GM20000 (cell line): Measurements from ENCODE around the gene NAT9.
A peak's percentile ranks its signal among the peaks of the same experiment; 100 is the strongest.

Experiments used
- DNase-seq: peaks from one replicate; pipeline ENCODE4 v3.0.0; 2012; ENCODE audit warnings: low spot score
- TF ChIP-seq, protein P1 (sequence below): IDR thresholded peaks from 2 replicates; pipeline ENCODE4 v1.5.1; 2012; ENCODE audit warnings: mild to moderate bottlenecking, control low read depth; ENCODE audit errors: extremely low read depth, missing control alignments

NAT9 gene

DNA sequence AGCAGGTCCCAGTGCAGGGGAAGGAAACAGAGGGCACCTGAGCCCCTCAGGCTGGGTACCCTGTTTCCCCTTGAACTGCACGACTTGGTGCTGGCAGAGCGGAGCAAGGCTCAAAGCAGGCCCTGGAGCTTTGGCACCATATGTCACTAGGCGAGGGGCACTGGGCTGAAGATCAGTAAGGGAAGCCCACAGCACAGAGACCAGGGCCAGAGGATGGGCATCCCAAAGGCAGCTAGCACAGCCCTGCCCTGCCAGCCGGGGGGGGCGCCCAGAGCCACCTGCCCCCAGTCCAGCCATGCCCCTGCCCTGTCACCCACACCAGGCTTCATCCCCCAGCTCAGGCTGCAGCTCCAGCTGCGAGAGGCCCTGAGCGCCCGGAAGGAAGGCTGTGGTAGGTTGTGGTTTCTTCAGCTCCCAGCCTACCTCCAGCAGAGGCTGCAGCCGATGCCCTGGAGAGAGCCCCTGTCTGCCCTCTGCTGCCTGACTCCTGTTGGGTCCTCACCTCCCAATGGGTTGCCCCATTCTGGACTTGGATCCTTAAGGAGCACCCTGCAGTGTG, 16.8 kb downstream of the NAT9 start:
- peak; percentile 70 for DNase-seq
- TF ChIP-seq, protein P1, sequence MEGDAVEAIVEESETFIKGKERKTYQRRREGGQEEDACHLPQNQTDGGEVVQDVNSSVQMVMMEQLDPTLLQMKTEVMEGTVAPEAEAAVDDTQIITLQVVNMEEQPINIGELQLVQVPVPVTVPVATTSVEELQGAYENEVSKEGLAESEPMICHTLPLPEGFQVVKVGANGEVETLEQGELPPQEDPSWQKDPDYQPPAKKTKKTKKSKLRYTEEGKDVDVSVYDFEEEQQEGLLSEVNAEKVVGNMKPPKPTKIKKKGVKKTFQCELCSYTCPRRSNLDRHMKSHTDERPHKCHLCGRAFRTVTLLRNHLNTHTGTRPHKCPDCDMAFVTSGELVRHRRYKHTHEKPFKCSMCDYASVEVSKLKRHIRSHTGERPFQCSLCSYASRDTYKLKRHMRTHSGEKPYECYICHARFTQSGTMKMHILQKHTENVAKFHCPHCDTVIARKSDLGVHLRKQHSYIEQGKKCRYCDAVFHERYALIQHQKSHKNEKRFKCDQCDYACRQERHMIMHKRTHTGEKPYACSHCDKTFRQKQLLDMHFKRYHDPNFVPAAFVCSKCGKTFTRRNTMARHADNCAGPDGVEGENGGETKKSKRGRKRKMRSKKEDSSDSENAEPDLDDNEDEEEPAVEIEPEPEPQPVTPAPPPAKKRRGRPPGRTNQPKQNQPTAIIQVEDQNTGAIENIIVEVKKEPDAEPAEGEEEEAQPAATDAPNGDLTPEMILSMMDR: peak; percentile 34

DNA sequence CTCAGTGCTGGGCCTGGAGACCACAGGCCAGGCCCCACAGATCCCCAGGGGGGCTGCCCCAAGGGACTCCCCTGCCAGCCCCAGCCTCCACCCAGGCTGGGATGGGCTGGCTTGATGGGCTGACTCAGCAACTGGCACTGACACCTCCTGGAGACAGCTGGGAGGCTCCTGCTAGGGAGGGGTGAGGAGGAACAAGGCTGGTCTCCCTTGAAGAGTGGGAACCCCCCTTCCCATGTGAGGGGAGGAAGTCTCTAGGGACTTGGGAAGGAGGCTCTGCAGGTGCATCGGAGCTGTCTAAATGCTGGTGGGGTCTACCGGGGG, 17.3 kb downstream of the NAT9 start:
- TF ChIP-seq, protein P1: no peak
- DNase-seq: no peak

DNA sequence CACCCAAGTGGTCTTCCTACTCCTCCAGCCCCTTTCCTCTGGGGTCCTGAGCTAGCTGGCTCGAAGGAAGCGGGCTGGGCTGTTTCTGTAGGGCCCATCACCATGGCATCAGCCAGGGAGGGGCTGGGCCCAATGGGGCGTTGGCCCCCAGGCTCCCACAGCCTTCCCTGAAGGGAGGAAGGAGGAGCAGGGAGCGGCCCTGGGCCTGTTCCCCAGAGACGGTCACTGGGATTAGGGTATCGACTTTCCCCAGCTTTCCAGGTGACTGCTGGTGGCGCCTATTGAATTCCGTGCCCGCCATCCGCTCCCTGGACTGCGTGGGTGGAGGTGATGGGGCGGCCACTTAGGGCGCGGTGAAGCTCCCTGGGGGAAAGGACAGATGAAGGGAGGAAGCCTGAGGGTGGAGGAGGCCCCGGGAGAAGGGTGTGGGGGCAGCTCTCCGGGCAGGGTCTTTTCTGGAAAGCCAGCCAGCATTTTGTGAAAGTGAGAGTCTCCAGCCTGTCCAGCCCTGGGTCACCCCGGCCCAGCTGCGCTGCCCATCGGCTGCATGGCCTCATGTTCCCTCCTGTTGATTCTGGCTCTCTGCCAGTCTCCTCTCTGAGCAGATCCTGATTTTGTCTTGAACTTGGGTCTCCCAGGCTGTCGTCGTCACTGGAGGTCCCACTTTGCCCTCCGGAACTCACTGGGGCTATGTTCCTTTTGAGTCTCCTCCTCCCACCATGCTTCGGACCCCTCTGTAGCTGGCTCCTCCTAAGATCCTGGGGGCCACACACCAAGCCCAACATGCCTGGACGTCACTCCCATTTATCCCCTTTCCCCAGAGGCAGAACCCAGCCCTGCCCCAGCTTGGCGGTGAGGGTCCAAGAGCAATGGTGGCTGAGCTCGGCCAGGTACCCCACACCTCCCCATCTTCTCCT, 18.0 kb downstream of the NAT9 start:
- DNase-seq: no peak

DNA sequence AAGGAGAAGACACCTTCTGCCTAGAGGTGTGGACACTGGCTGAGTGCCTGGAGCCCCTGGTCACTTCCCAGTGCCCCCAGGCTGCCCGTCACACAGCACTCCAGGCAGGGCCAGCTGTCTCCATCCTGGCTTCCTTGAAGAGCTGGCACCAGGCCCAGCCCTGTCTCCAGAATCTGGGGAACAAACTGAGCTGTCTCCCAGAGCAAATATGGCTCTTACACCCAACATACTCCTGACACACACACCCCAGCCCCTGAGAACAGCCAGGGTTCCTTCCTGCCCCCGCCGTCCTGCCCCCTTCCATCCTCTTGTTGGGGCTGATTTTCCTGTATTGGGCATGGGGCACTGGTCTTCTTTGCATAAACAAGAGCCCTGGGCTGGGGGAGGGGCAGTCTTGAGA, 18.6 kb downstream of the NAT9 start:
- TF ChIP-seq, protein P1: no peak
- no peak for DNase-seq

More for the DNA sequence above, 18.0 kb downstream of the NAT9 start:
- TF ChIP-seq, protein P1: no peak

DNA sequence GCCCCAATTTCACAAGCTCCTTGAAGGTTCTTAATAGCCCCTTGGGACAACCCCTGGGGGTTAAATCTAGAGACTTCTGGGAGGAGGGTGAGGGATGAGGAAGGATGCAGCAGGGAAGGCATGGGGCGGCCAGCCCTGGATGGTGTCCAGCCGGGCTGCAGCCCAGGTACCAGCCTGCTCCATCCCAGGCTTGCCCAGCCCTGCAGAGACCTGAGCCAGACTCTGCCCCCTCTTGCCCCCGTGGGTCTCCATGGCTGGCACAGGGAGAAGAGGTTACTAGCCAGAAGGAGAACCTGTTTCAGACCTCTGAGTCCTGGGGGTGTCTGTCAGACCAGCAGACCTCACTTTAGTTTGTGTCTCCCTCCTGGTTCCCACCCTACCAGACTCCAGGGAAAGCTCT, 19.3 kb downstream of the NAT9 start:
- TF ChIP-seq, protein P1: no peak
- DNase-seq: no peak

DNA sequence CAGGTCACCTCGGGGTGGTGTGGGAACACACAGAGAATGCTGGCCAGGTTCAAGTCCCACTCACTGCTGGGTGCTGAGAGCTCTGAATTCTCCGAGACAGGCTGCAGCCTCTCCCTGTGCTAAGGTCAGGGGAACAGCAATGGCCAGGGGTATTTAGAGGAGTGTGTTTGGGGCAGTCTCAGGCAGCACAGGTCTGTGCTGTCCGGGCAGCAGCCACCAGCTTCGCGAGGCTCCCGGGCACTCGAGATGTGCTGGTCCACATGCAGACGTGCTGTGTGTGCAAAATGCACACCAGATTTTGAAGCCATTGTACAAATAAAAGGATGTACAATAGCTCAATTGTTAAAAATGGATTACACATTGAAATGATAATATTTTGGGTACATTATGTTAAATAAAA, 20.6 kb downstream of the NAT9 start:
- TF ChIP-seq, protein P1: no peak
- DNase-seq: no peak

DNA sequence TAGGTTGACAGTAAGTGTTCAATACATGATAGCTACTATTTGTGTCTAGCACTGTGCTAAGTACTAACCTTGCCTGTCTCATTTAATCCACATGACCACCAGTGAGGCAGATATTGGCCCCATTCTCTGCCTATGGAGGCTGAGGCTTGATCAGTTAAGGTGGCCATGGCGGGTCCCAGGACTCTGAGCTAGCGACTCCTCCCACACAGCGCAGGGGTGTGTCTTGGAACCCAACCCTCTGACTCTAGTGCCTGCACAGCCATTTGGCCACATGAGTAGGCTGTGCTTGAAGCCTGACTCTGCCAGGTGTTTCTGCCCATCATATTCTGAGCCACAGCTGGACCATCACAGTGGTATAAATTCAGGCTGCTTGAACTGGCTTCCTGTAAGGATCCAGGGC, 21.3 kb downstream of the NAT9 start:
- no peak for DNase-seq
- TF ChIP-seq, protein P1: no peak
